NCI-H526 treated with DMSO at 0.1 percent for 48 hours (cell line): ENCODE data around the gene GJB6.

Experiments
- DNase-seq: peaks from one replicate; lab custom pipeline; 2025; lab: John Stamatoyannopoulos, UW

GJB6 gene

GRCh38 chr13:20186771-20187170, 45.3 kb downstream of the GJB6 start:
- DNase-seq: no peak

- no peak for DNase-seq
Observed at GRCh38 chr13:20185366-20186056, 46.6 kb downstream of the GJB6 start.

- DNase-seq: peak; percentile 77
Observed at GRCh38 chr13:20182231-20182846, 49.8 kb downstream of the GJB6 start.

GRCh38 chr13:20181188-20181587, 50.9 kb downstream of the GJB6 start:
- no peak for DNase-seq

GRCh38 chr13:20178156-20178555, 54.0 kb downstream of the GJB6 start:
- DNase-seq: no peak

- no peak for DNase-seq
Observed at GRCh38 chr13:20177049-20177831, 54.9 kb downstream of the GJB6 start.

GRCh38 chr13:20175907-20176652, 56.0 kb downstream of the GJB6 start:
- no peak for DNase-seq

- DNase-seq: no peak
Observed at GRCh38 chr13:20175406-20175794, 56.7 kb downstream of the GJB6 start.

GRCh38 chr13:20174656-20175405, 57.3 kb downstream of the GJB6 start:
- no peak for DNase-seq

GRCh38 chr13:20173116-20173746, 58.9 kb downstream of the GJB6 start:
- no peak for DNase-seq
